ENCODE data around the gene AQP2. TPM values are rescaled to one million over a fixed set of nuclear protein-coding genes. Genes with fewer than 3 reads are reported as not detected.
A peak's percentile ranks its signal among the peaks of the same experiment; 100 is the strongest.

Gene AQP2, protein sequence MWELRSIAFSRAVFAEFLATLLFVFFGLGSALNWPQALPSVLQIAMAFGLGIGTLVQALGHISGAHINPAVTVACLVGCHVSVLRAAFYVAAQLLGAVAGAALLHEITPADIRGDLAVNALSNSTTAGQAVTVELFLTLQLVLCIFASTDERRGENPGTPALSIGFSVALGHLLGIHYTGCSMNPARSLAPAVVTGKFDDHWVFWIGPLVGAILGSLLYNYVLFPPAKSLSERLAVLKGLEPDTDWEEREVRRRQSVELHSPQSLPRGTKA
- total RNA-seq, result not detected

DNA sequence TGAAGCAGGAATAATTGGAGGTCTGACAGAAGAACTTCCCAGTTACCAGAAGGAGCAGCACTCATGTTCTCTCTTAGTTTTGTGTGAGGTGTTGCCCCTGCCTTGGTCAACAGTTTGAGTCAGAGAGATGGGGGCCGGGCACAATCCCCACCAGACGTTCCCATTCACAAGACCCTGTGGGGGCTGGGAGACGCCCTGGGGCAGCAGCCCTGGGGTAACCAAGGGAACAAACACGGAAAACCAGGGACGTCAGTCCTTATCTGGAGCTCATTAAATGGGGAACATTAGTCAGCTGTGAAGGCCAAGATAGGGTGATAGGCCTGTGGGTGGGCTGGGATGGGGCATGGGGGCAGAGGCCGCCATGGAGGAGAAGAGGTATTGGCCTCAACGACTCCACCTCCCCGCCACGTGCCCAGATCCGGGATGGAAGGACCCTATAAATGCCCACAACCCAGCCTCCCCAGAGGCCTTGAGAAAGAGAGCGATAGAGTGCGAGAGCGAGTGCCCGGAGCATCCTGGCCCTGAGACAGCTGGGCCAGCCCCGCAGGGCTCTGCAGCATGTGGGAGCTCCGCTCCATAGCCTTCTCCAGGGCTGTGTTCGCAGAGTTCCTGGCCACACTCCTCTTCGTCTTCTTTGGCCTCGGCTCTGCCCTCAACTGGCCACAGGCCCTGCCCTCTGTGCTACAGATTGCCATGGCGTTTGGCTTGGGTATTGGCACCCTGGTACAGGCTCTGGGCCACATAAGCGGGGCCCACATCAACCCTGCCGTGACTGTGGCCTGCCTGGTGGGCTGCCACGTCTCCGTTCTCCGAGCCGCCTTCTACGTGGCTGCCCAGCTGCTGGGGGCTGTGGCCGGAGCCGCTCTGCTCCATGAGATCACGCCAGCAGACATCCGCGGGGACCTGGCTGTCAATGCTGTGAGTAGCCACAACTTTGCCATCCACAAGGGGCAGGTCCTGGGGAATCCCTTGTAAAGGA, at the start of gene AQP2:
TSS of gene AQP2 (plus strand) at position 465 of the 979 bp plus-strand sequence. CDS start at position 559, 94 bp downstream.
- no peak for DNase-seq (ENCODE audit: low spot score)
- Mint-ChIP-seq H3K27me3 (peaks cover 8 to 31% of the 10 kb centered on the region in 2 donors), H3K4me1 (ENCODE audit: low read depth in 2 of 2) (peaks cover 6 to 8% of the 10 kb centered on the region in 2 donors), H3K36me3 (no peaks in the 10 kb centered on the region), H3K4me3 (no peak within 1 kb of the TSS), H3K9me3 (no peaks in the 10 kb centered on the region), H3K27ac (no peak within 1 kb of the TSS)
- no peak for ATAC-seq

DNA sequence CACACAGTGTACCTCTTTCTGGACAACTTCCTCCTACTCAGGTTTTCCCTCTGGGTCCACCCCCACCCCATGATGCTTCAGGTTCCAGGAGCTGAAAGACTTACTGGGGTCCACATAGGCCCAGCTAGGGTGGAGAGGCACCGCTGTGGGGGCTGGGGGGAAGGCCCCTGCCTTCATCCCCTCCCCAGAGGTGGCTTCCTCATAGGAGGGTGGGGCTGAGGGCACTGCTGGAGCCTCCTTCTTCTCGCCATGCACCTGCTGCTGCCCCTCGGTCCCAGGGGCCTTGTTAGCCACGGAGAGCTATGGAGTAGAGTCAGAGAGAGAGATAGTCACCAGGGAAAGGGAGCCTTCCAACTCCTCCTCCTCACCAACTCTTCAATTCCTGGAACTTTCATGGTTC, 49.5 kb upstream of the AQP2 start:
- no peak overlapping the region for H3K4me3 Mint-ChIP-seq
- H3K9me3 Mint-ChIP-seq, result no peaks in the 10 kb centered on the region
- H3K4me1 Mint-ChIP-seq (ENCODE audit: low read depth in 2 of 2), result peaks cover 8 to 11% of the 10 kb centered on the region in 2 donors
- H3K27me3 Mint-ChIP-seq, result peaks cover 7 to 33% of the 10 kb centered on the region in 2 donors
- no peak overlapping the region for H3K27ac Mint-ChIP-seq
- DNase-seq (ENCODE audit: low spot score), result no peak
- no peak for ATAC-seq
- no peaks in the 10 kb centered on the region for H3K36me3 Mint-ChIP-seq

- Mint-ChIP-seq H3K36me3 (no peaks in the 10 kb centered on the region), H3K9me3 (no peaks in the 10 kb centered on the region), H3K27me3 (peaks cover 7 to 38% of the 10 kb centered on the region in 2 donors), H3K4me1 (ENCODE audit: low read depth in 2 of 2) (peaks cover 8 to 11% of the 10 kb centered on the region in 2 donors), H3K27ac (peak overlapping the region in 1 of 2 donors; percentile 0), H3K4me3 (no peak overlapping the region)
- ATAC-seq (no peak), DNase-seq (ENCODE audit: low spot score) (no peak)
These were observed 48.6 kb upstream of the AQP2 start for GRCh38 chr12:49901986-49902385.

DNA sequence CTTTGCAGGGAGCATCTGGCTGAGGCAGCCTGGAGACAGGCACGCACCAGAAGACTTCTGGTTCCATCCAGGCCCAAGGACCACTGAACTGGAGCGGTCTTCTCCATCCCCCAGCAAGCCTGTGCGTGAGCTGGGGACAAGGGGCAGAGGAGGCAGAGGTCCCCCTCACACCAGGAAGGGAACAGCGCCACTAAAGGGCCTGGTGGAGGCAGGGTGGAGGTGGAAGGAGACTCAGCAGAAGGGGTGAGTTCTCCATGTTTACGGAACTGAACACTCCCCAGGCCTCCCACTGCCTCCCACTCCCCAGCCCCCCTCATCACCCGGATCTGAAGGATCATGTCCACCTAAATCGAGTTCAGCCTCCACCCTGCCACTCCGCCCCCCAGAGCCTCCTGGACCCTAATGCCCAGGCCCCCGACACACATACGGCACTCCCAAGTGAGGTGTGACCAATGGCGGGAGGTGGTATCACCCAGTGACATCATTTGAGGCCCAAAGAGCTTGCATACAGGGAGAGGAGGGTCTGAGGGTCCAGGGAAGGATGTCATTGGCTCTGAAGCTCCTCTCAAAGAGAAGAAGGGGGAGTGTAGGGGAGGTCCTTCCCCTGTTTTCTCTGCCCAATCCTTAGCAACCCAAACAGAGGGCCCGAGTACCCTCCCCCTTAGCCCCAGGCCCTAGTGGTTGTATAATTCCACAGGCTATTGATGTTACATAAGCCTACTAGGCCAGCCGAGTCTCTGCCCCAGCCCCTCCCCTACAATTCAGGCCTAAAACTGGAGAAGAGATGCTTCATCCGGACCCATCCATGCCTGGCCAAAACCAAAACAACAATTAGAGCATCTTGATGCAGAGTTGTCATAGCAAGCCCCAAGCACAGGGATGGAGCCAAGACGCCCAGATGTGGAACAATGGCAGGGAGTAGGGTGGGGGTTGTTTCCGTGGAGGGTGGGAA, 47.9 kb upstream of the AQP2 start:
- ATAC-seq (no peak), DNase-seq (ENCODE audit: low spot score) (no peak)
- H3K27me3 Mint-ChIP-seq, result peaks cover 7 to 38% of the 10 kb centered on the region in 2 donors
- H3K36me3 Mint-ChIP-seq, result no peaks in the 10 kb centered on the region
- peak overlapping the region; percentile 23 for H3K4me3 Mint-ChIP-seq
- no peak overlapping the region for H3K27ac Mint-ChIP-seq
- no peaks in the 10 kb centered on the region for H3K9me3 Mint-ChIP-seq
- H3K4me1 Mint-ChIP-seq (ENCODE audit: low read depth in 2 of 2), result peaks cover 8 to 11% of the 10 kb centered on the region in 2 donors

DNA sequence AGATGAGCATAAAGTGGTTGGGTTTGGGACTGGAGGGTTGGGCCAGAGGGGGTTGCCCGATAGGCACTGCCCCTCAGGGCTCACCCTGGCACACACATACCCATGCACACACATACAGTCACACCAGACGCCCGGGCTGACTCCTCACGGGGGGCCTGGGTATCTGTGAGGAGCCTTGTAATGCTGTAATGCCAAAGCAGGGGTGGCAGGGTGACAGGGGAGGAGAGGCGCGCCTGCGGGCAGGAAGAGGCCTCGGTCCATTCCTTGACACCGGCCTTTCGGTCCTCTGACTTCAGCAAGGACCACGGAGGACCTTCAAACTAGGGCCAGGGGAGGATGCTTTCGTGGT, 47.2 kb upstream of the AQP2 start:
- Mint-ChIP-seq H3K36me3 (no peaks in the 10 kb centered on the region), H3K4me3 (peak overlapping the region; percentile 23), H3K27ac (no peak overlapping the region), H3K9me3 (no peaks in the 10 kb centered on the region), H3K27me3 (peaks cover 4 to 38% of the 10 kb centered on the region in 2 donors), H3K4me1 (ENCODE audit: low read depth in 2 of 2) (peaks cover 8 to 11% of the 10 kb centered on the region in 2 donors)
- no peak for ATAC-seq
- DNase-seq (ENCODE audit: low spot score), result no peak

GRCh38 chr12:49903700-49904423, 46.7 kb upstream of the AQP2 start, which contains the start of gene FAIM2:
Gene FAIM2, minus strand, starts transcription at chr12:49903900. Its CDS starts 108 bp downstream, at chr12:49903792.
- Mint-ChIP-seq H3K27me3 (peaks cover 4 to 38% of the 10 kb centered on the region in 2 donors), H3K4me1 (ENCODE audit: low read depth in 2 of 2) (peaks cover 8 to 11% of the 10 kb centered on the region in 2 donors), H3K27ac (peak within 1 kb of the TSS in 1 of 2 donors; percentile 71), H3K36me3 (no peaks in the 10 kb centered on the region), H3K9me3 (no peaks in the 10 kb centered on the region), H3K4me3 (peak within 1 kb of the TSS; percentile 76)
- DNase-seq (ENCODE audit: low spot score), result peak; percentile 71
- ATAC-seq, result peak; percentile 66 to 85

- ATAC-seq, result no peak
- Mint-ChIP-seq H3K27ac (peak overlapping the region in 1 of 2 donors; percentile 71), H3K36me3 (no peaks in the 10 kb centered on the region), H3K27me3 (peaks cover 6 to 32% of the 10 kb centered on the region in 2 donors), H3K9me3 (no peaks in the 10 kb centered on the region), H3K4me1 (ENCODE audit: low read depth in 2 of 2) (peaks cover 8 to 11% of the 10 kb centered on the region in 2 donors), H3K4me3 (peak overlapping the region; percentile 76)
- DNase-seq (ENCODE audit: low spot score), result no peak
These were observed 45.9 kb upstream of the AQP2 start for GRCh38 chr12:49904601-49905000.

- peak overlapping the region in 1 of 2 donors; percentile 50 for H3K27ac Mint-ChIP-seq
- no peak for ATAC-seq
- H3K36me3 Mint-ChIP-seq, result no peaks in the 10 kb centered on the region
These were observed 44.7 kb upstream of the AQP2 start for GRCh38 chr12:49905718-49906314.

GRCh38 chr12:49907352-49907751, 43.2 kb upstream of the AQP2 start:
- Mint-ChIP-seq H3K27ac (peak overlapping the region in 1 of 2 donors; percentile 62), H3K9me3 (no peaks in the 10 kb centered on the region), H3K4me3 (no peak overlapping the region), H3K36me3 (no peaks in the 10 kb centered on the region), H3K27me3 (peaks cover 8 to 21% of the 10 kb centered on the region in 2 donors), H3K4me1 (ENCODE audit: low read depth in 2 of 2) (peaks cover 8 to 11% of the 10 kb centered on the region in 2 donors)
- ATAC-seq (no peak), DNase-seq (ENCODE audit: low spot score) (no peak)

More at GRCh38 chr12:49905718-49906314, 44.7 kb upstream of the AQP2 start:
- no peaks in the 10 kb centered on the region for H3K9me3 Mint-ChIP-seq
- peaks cover 8 to 11% of the 10 kb centered on the region in 2 donors for H3K4me1 Mint-ChIP-seq (ENCODE audit: low read depth in 2 of 2)
- H3K27me3 Mint-ChIP-seq, result peaks cover 6 to 31% of the 10 kb centered on the region in 2 donors
- H3K4me3 Mint-ChIP-seq, result no peak overlapping the region
- no peak for DNase-seq (ENCODE audit: low spot score)

DNA sequence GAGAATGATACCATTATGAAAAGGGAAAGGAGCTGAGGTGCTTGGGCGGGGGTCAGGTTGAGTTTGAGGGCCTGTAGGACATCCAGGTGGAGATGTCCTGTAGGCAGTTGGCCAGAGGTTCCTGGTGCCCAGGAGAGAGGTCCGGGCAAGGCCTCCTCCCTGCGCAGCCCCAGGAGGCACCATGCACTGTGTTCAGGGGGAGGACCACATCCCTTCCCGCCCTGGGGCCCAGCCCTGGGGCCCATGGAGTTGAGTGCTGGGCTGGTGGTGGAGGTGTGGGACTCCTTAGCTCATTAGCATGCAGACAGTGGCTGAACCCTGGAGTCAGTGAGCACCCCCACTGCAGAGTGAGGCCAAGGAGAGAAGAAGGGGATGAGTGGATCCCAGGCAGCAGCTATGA, 41.2 kb upstream of the AQP2 start:
- no peak overlapping the region for H3K27ac Mint-ChIP-seq
- peaks cover 9 to 18% of the 10 kb centered on the region in 2 donors for H3K27me3 Mint-ChIP-seq
- no peak for DNase-seq (ENCODE audit: low spot score)

GRCh38 chr12:49909826-49910225, 40.7 kb upstream of the AQP2 start:
- DNase-seq (ENCODE audit: low spot score) (no peak), ATAC-seq (no peak)
- H3K4me3 Mint-ChIP-seq, result no peak overlapping the region
- peaks cover 11 to 13% of the 10 kb centered on the region in 2 donors for H3K27me3 Mint-ChIP-seq
- H3K36me3 Mint-ChIP-seq, result no peaks in the 10 kb centered on the region
- H3K9me3 Mint-ChIP-seq, result no peaks in the 10 kb centered on the region
- no peak overlapping the region for H3K27ac Mint-ChIP-seq
- H3K4me1 Mint-ChIP-seq (ENCODE audit: low read depth in 2 of 2), result peaks cover 0 to 3% of the 10 kb centered on the region in 2 donors

More for the DNA sequence above, 41.2 kb upstream of the AQP2 start:
- H3K4me3 Mint-ChIP-seq, result no peak overlapping the region
- no peaks in the 10 kb centered on the region for H3K36me3 Mint-ChIP-seq
- peaks cover 4 to 8% of the 10 kb centered on the region in 2 donors for H3K4me1 Mint-ChIP-seq (ENCODE audit: low read depth in 2 of 2)
- no peak for ATAC-seq
- no peaks in the 10 kb centered on the region for H3K9me3 Mint-ChIP-seq
